ENCODE measurements around the gene ZBTB16. TPM values are rescaled to one million over a fixed set of nuclear protein-coding genes. Genes with fewer than 3 reads are reported as not detected.
A peak's percentile ranks its signal among the peaks of the same experiment; 100 is the strongest.

ZBTB16 gene
- total RNA-seq, 1 donor from 2014 or later: 0.54 TPM

DNA sequence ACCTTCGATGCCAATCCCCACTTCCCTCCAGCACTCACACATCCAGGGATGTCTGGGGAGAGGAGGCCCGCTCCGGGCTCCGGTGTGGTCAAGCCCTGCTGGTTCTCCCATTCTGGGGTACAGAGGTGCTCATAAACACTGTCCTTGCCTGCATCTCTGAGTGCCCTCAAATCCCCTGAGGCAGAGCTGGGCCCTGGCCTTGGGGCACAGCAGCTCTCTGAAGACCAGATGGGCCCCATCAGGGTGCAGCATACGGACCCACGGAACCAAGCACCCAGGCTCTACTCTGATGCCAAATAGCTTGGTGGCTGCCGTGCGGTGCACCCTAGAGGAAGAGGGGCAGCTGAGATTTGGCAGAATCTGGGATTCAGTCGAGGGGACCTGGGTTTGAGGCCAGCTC is 201.0 kb downstream of the ZBTB16 start:
- Mint-ChIP-seq H3K4me1 (ENCODE audit: unreplicated experiment) (no peaks in the 10 kb centered on the region), H3K27me3 (ENCODE audit: unreplicated experiment) (no peaks in the 10 kb centered on the region), H3K36me3 (ENCODE audit: low read depth, unreplicated experiment) (no peaks in the 10 kb centered on the region), H3K27ac (ENCODE audit: unreplicated experiment) (no peak overlapping the region), H3K4me3 (ENCODE audit: unreplicated experiment) (no peak overlapping the region), H3K9me3 (ENCODE audit: unreplicated experiment) (no peaks in the 10 kb centered on the region)
- no peak for DNase-seq (ENCODE audit: low spot score)
- TF ChIP-seq, protein P1, sequence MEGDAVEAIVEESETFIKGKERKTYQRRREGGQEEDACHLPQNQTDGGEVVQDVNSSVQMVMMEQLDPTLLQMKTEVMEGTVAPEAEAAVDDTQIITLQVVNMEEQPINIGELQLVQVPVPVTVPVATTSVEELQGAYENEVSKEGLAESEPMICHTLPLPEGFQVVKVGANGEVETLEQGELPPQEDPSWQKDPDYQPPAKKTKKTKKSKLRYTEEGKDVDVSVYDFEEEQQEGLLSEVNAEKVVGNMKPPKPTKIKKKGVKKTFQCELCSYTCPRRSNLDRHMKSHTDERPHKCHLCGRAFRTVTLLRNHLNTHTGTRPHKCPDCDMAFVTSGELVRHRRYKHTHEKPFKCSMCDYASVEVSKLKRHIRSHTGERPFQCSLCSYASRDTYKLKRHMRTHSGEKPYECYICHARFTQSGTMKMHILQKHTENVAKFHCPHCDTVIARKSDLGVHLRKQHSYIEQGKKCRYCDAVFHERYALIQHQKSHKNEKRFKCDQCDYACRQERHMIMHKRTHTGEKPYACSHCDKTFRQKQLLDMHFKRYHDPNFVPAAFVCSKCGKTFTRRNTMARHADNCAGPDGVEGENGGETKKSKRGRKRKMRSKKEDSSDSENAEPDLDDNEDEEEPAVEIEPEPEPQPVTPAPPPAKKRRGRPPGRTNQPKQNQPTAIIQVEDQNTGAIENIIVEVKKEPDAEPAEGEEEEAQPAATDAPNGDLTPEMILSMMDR (IDR thresholded peaks at IDR 0.05; ENCODE audit: unreplicated experiment): no peak

DNA sequence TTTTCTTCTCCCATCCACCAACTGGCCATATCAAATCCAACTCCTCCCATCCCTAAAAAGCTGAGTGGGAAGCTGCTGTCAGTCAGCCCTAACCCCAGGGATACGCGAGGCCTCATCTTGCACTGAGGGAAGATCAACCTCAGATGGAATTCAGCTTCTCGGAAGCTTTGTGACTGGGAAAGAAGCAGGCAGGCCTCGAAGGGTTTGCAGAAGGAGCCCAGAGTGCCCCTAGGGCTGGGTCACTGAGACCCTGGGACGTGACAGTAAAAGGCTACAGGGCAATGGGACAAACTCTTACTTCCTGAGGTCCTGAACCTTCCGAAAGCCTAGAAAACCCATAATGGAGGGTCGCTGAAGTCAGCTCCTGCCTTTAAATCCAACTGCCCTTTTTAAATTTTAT is 202.3 kb downstream of the ZBTB16 start:
- H3K9me3 Mint-ChIP-seq (ENCODE audit: unreplicated experiment): no peaks in the 10 kb centered on the region
- no peaks in the 10 kb centered on the region for H3K36me3 Mint-ChIP-seq (ENCODE audit: low read depth, unreplicated experiment)

DNA sequence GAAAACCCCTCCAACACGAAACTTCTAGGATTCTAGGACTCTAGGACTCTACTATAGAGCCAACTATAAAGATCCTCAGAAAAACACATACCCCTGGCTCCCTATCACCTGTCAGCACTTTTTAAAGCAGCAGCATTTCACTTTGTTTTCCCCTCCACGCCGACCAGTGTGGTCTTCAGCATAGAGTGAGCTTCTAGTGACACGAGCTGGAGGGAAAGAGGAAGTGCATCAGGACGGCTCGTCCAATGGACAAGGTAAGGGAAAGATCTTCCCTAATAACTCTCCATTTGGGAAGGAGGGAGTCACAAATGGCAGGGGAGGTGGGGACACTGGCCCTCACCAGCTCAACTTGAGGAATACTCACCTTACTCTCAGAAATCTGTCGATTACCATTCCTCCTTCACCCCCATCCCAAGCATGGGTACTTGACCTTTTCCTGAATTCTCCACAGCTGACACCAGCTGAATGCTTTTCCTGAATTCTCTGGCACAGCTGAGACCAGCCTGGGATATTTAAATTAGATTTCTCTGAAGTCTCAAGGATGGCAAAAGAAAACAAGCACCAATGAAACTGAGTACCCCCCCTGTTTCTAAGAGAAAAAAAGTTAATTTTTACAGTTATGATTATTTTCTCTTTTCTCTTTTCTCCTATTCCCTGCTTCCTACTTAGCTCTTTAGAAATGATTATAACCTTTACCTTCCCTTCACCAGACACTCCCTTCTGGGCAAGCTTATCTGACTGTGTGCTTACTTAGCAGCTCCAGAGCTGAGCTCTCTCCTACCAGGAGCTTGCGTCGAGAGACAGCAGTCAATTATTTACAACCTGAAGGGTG is 203.4 kb downstream of the ZBTB16 start:
- Mint-ChIP-seq H3K9me3 (ENCODE audit: unreplicated experiment) (no peaks in the 10 kb centered on the region), H3K4me3 (ENCODE audit: unreplicated experiment) (no peak overlapping the region), H3K4me1 (ENCODE audit: unreplicated experiment) (no peaks in the 10 kb centered on the region), H3K36me3 (ENCODE audit: low read depth, unreplicated experiment) (no peaks in the 10 kb centered on the region), H3K27ac (ENCODE audit: unreplicated experiment) (no peak overlapping the region), H3K27me3 (ENCODE audit: unreplicated experiment) (no peaks in the 10 kb centered on the region)
- TF ChIP-seq, protein P1 (IDR thresholded peaks at IDR 0.05; ENCODE audit: unreplicated experiment): no peak
- peak; percentile 36 for DNase-seq (ENCODE audit: low spot score)

More for the DNA sequence above, 202.3 kb downstream of the ZBTB16 start:
- H3K27ac Mint-ChIP-seq (ENCODE audit: unreplicated experiment): no peak overlapping the region
- H3K4me1 Mint-ChIP-seq (ENCODE audit: unreplicated experiment): no peaks in the 10 kb centered on the region
- no peak for DNase-seq (ENCODE audit: low spot score)
- TF ChIP-seq, protein P1 (IDR thresholded peaks at IDR 0.05; ENCODE audit: unreplicated experiment): no peak
- H3K27me3 Mint-ChIP-seq (ENCODE audit: unreplicated experiment): no peaks in the 10 kb centered on the region
- H3K4me3 Mint-ChIP-seq (ENCODE audit: unreplicated experiment): no peak overlapping the region

DNA sequence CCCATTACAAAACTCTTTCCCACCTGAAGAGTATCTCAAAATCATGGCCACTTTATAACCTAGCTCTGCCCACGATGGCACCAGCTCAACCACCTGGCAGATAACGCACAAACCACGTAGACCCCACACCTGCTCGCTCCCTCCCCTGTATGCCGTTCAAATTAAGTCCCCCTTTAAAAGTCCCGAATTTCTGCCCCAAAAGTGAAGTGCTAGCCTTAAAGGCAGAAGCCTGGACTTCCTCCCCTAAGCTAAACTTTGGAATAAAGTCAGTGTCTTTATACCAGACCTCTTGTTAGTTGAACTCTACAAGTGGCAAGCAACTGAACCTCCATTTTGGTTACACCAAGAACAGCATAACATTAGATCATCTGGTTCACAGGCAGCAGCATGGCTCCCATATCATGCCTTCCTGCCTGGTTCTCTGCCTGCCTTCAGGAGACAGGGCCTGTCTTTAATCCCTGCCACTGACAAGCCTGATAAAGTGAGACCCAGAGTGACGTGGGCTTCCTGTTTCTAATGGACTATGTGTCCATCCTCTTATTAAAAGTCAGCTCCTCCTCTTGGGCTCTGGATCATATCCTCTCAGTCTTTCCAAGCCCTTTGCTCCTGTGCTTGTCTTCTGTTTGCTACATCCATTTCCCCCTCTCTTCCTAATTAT is 204.1 kb downstream of the ZBTB16 start:
- TF ChIP-seq, protein P1 (IDR thresholded peaks at IDR 0.05; ENCODE audit: unreplicated experiment): no peak
- Mint-ChIP-seq H3K4me3 (ENCODE audit: unreplicated experiment) (no peak overlapping the region), H3K36me3 (ENCODE audit: low read depth, unreplicated experiment) (no peaks in the 10 kb centered on the region), H3K9me3 (ENCODE audit: unreplicated experiment) (no peaks in the 10 kb centered on the region), H3K27ac (ENCODE audit: unreplicated experiment) (no peak overlapping the region), H3K4me1 (ENCODE audit: unreplicated experiment) (no peaks in the 10 kb centered on the region), H3K27me3 (ENCODE audit: unreplicated experiment) (no peaks in the 10 kb centered on the region)
- no peak for DNase-seq (ENCODE audit: low spot score)

DNA sequence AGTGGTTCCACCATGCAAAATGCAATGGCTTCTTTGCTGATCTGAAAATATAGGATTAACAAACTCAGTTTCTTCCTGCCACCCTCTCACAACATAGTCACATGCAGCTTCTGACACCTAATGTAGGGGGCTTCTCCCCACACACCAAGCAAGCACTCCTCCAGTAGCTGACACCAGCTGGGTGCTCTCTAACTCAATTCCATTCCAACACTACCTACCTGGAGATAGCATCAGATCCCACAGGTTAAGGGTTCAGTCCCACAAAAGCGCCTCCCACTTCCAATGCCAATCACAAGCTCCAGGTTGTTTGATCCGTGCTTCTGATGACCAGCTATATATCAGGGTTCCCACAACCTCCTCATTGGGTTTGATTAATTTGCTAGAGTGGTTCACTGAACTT is 204.9 kb downstream of the ZBTB16 start:
- H3K36me3 Mint-ChIP-seq (ENCODE audit: low read depth, unreplicated experiment): no peaks in the 10 kb centered on the region
- H3K27me3 Mint-ChIP-seq (ENCODE audit: unreplicated experiment): no peaks in the 10 kb centered on the region
- TF ChIP-seq, protein P1 (IDR thresholded peaks at IDR 0.05; ENCODE audit: unreplicated experiment): no peak
- no peak for DNase-seq (ENCODE audit: low spot score)
- H3K27ac Mint-ChIP-seq (ENCODE audit: unreplicated experiment): no peak overlapping the region
- H3K4me1 Mint-ChIP-seq (ENCODE audit: unreplicated experiment): no peaks in the 10 kb centered on the region
- H3K9me3 Mint-ChIP-seq (ENCODE audit: unreplicated experiment): no peaks in the 10 kb centered on the region
- no peak overlapping the region for H3K4me3 Mint-ChIP-seq (ENCODE audit: unreplicated experiment)

All from endothelial cell (in vitro differentiated cells).